ENCODE results near the gene MTFR1L. TPM values are rescaled to one million over a fixed set of nuclear protein-coding genes. Genes with fewer than 3 reads are reported as not detected.
A peak's percentile ranks its signal among the peaks of the same experiment; 100 is the strongest.

Gene MTFR1L
- total and polyA plus RNA-seq, 2 donors from 2014 or later = 66.6 to 108 TPM

DNA sequence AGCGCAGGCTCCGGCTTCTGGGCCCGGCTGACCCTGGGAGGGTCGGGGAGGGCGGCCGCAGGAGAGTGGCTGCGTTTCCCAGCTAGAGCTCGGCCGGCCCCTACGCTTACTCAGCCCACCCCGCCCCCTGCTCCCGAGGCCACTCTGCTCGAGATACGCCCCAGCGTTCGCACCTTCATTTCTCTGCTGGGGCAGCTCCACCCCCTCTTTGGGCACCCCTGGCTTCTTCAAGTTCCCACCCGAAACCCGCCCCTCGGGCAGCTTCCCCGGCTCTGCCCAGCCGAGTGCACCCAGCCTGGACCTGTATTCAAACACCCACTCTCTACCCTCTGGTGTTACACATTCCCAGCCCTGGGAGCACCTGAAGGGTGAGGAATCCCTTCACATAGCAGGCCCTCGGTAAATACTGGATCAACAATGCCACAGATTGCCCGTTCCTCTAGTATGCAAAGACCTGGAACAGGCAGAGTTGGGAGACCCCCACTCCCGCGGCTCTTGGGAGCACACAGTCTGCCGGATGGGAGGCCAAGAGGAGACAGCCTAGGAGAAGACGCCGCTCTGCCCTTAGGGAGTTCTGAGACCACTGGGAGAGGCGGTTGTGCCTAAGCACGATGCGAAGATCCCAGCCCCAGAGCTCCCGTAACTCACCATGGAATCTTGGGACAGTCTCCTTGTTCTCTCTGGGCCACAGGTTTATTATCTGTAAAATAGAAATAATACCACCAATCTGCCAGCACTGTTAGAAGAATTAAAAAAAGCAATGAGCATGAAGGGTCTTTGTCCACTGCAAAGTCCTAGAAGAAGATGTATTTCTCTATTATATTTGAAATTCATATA lies 56.3 kb downstream of the MTFR1L start:
- no peaks in the 10 kb centered on the region for H3K9me3 ChIP-seq (ENCODE audit: control insufficient read depth in 2 of 3, insufficient read depth in 1 of 3, low read length in 3 of 3)
- DNase-seq = peak in 2 of 5 donors; percentile 83 to 92
- H3K4me1 ChIP-seq (ENCODE audit: control insufficient read depth in 2 of 3, insufficient read depth in 2 of 3, low read depth in 1 of 3, low read length in 3 of 3) = peaks cover 0 to 43% (median 15%) of the 10 kb centered on the region in 3 donors
- no peak for FAIRE-seq
- intact Hi-C loops (cut with DNase I) = no loop called here
- H3K27me3 ChIP-seq (ENCODE audit: control insufficient read depth, insufficient read depth, low read length) = no peaks in the 10 kb centered on the region
- H3K9ac ChIP-seq (ENCODE audit: low read length in 3 of 3) = peak overlapping the region in 2 of 3 donors; percentile 60 to 73
- peak overlapping the region in 2 of 3 donors; percentile 30 to 87 for H3K4me3 ChIP-seq (ENCODE audit: low read length in 3 of 3)
- TF ChIP-seq, protein P1, sequence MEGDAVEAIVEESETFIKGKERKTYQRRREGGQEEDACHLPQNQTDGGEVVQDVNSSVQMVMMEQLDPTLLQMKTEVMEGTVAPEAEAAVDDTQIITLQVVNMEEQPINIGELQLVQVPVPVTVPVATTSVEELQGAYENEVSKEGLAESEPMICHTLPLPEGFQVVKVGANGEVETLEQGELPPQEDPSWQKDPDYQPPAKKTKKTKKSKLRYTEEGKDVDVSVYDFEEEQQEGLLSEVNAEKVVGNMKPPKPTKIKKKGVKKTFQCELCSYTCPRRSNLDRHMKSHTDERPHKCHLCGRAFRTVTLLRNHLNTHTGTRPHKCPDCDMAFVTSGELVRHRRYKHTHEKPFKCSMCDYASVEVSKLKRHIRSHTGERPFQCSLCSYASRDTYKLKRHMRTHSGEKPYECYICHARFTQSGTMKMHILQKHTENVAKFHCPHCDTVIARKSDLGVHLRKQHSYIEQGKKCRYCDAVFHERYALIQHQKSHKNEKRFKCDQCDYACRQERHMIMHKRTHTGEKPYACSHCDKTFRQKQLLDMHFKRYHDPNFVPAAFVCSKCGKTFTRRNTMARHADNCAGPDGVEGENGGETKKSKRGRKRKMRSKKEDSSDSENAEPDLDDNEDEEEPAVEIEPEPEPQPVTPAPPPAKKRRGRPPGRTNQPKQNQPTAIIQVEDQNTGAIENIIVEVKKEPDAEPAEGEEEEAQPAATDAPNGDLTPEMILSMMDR (IDR thresholded peaks at IDR 0.05; ENCODE audit: borderline replicate concordance, extremely low read depth, insufficient read depth) = no peak
- H3K27ac ChIP-seq (ENCODE audit: low read depth in 2 of 2, low read length in 2 of 2) = peak overlapping the region; percentile 93
- no peaks in the 10 kb centered on the region for H3K36me3 ChIP-seq (ENCODE audit: control insufficient read depth in 2 of 3, insufficient read depth in 3 of 3, low read length in 3 of 3)

DNA sequence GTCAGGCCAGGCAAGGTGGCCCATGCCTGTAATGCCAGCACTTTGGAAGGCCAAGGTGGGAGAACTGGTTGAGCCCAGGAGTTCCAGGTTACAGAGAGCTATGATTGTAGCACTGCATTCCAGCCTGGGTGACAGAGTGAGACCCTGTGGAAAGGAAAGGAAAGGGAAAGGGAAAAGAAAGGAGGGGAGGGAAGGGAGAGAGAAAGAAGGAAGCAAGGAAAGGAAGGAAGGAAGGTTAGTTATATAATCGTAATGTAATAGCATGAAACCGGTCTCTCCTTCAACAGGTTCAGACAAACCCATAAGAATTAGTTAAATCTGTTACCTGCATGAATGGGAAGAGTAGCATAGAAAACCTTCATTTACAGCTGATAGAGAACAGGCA lies 56.9 kb downstream of the MTFR1L start:
- intact Hi-C loops (cut with DNase I) = no loop called here
- no peak for FAIRE-seq
- Histone ChIP-seq H3K4me3 (ENCODE audit: low read length in 3 of 3) (no peak overlapping the region), H3K9ac (ENCODE audit: low read length in 3 of 3) (peak overlapping the region in 1 of 3 donors; percentile 60), H3K27me3 (ENCODE audit: control insufficient read depth, insufficient read depth, low read length) (no peaks in the 10 kb centered on the region), H3K9me3 (ENCODE audit: control insufficient read depth in 2 of 3, insufficient read depth in 1 of 3, low read length in 3 of 3) (no peaks in the 10 kb centered on the region), H3K36me3 (ENCODE audit: control insufficient read depth in 2 of 3, insufficient read depth in 3 of 3, low read length in 3 of 3) (no peaks in the 10 kb centered on the region), H3K27ac (ENCODE audit: low read depth in 2 of 2, low read length in 2 of 2) (peak overlapping the region in 1 of 2 donors; percentile 93), H3K4me1 (ENCODE audit: control insufficient read depth in 2 of 3, insufficient read depth in 2 of 3, low read depth in 1 of 3, low read length in 3 of 3) (peaks cover 0 to 37% (median 9%) of the 10 kb centered on the region in 3 donors)
- TF ChIP-seq, protein P1 (IDR thresholded peaks at IDR 0.05; ENCODE audit: borderline replicate concordance, extremely low read depth, insufficient read depth) = no peak
- no peak for DNase-seq

GRCh38 chr1:25877155-25877554 lies 57.4 kb downstream of the MTFR1L start:
- FAIRE-seq (no peak), DNase-seq (no peak)
- intact Hi-C loops (cut with DNase I) = no loop called here
- no peak overlapping the region for H3K27ac ChIP-seq (ENCODE audit: low read depth in 2 of 2, low read length in 2 of 2)
- TF ChIP-seq, protein P1 (IDR thresholded peaks at IDR 0.05; ENCODE audit: borderline replicate concordance, extremely low read depth, insufficient read depth) = no peak
- H3K4me3 ChIP-seq (ENCODE audit: low read length in 3 of 3) = no peak overlapping the region
- H3K9me3 ChIP-seq (ENCODE audit: control insufficient read depth in 2 of 3, insufficient read depth in 1 of 3, low read length in 3 of 3) = no peaks in the 10 kb centered on the region
- H3K27me3 ChIP-seq (ENCODE audit: control insufficient read depth, insufficient read depth, low read length) = no peaks in the 10 kb centered on the region
- H3K9ac ChIP-seq (ENCODE audit: low read length in 3 of 3) = no peak overlapping the region
- no peaks in the 10 kb centered on the region for H3K36me3 ChIP-seq (ENCODE audit: control insufficient read depth in 2 of 3, insufficient read depth in 3 of 3, low read length in 3 of 3)
- H3K4me1 ChIP-seq (ENCODE audit: control insufficient read depth in 2 of 3, insufficient read depth in 2 of 3, low read depth in 1 of 3, low read length in 3 of 3) = peaks cover 0 to 32% (median 4%) of the 10 kb centered on the region in 3 donors

Data from kidney (tissue), 14 donors.